Sigmoid colon (tissue), 4 donors: ENCODE measurements around the gene CARMIL3.

ENCODE experiments used
- CTCF ChIP-seq, 4 experiments: fragments of 450-650 bp in 3 of 4; fragments of 200-600 bp in 1 of 4; IDR thresholded peaks; one replicate each; pipeline ENCODE4 v1.5.1; 2016 to 2019; ENCODE audit warnings: antibody characterized with exemption in 4 of 4, mild to moderate bottlenecking in 3 of 4, moderate library complexity in 2 of 4
- EP300 ChIP-seq, 4 donors: sonication (generic); formaldehyde crosslinking; IDR thresholded peaks; one replicate each; pipeline ENCODE4 v1.6.1; 2017; ENCODE audit warnings: antibody characterized with exemption in 4 of 4
- POLR2A ChIP-seq, 2 donors: fragments of 450-650 bp; IDR thresholded peaks; one replicate each; pipeline ENCODE4 v1.6.1; 2016; ENCODE audit warnings: antibody characterized with exemption in 2 of 2, mild to moderate bottlenecking in 2 of 2, moderate library complexity in 2 of 2
- POLR2AphosphoS5 ChIP-seq, 4 donors: sonication (generic); formaldehyde crosslinking; IDR thresholded peaks; one replicate each; pipeline ENCODE4 v1.6.1; 2017; ENCODE audit warnings: antibody characterized with exemption in 4 of 4

DNA sequence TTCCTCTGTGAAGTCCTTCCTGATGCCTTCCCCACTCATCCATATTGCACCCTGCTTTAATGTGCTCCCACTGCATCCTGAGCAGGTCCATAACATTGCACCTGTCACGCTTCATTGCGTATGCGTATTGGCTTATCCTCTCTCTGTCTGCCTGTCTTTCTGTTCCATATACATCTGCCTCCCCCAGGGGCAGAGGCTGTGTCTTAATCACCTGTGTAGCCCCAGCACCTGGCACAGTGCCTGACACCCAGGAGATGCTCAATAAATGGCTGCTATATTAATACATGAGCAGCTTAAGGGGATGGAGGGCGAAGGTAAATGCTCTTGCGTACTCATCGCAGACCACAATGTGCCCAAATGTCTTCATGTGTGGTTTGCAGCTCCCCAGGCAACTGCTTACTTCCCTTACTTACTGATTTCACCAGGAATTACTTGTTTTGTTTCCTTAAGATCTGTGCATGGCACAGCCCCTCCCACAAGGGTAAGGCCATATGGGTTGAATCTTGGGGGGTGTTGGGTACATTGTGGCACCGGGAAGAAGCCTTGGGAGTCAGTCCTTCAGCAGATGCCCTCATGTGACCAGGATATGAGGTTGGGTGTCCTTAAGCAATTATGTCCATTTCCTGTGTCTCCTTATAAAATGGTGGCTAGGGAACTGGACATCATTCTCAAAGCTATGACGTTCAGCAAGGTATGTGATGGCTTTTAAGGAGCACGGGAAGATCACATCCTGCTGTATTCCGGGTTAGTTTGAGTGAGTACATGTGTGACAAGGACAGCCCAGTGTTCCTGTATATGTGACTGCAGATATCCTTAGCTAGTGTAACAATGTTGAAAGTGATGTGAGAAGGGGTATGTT, 18.7 kb downstream of the CARMIL3 start:
- no peak for TF ChIP-seq POLR2AphosphoS5 (IDR thresholded peaks at IDR 0.05)
- no peak for TF ChIP-seq CTCF (IDR thresholded peaks at IDR 0.05)
- TF ChIP-seq POLR2A (IDR thresholded peaks at IDR 0.05): no peak
- no peak for TF ChIP-seq EP300 (IDR thresholded peaks at IDR 0.05)
